ENCODE data around the gene GGCX. TPM values are rescaled to one million over a fixed set of nuclear protein-coding genes. Genes with fewer than 3 reads are reported as not detected.

The GGCX gene
- total and polyA plus RNA-seq, 2 of the 13 experiments (the other 11 are each of a cell fraction or from before 2014, with no cell fraction given): 72.5 to 103 TPM

GRCh38 chr2:85583667-85584353 lies 22.5 kb upstream of the GGCX start (continued):
- TF ChIP-seq POLR2A (IDR thresholded peaks at IDR 0.05; ENCODE audit: insufficient read depth in 1 of 2, low read depth in 2 of 2, low read length in 2 of 2) (peak; percentile 16 to 52; a peak in 3 of 4 replicates), ZNF143 (CRISPR knock-in tag; IDR thresholded peaks at IDR 0.05) (peak; percentile 52; the same call in 1 of the 2 replicates), HMGXB3 (CRISPR knock-in tag; IDR thresholded peaks at IDR 0.05; ENCODE audit: borderline replicate concordance) (no peak), CREB3 (CRISPR knock-in tag; IDR thresholded peaks at IDR 0.05) (no peak), SIX4 (CRISPR knock-in tag; IDR thresholded peaks at IDR 0.05) (no peak), LCORL (IDR thresholded peaks at IDR 0.05) (peak; percentile 49; the same call in 1 of the 2 replicates), LCORL (CRISPR knock-in tag; IDR thresholded peaks at IDR 0.05) (peak; percentile 68; the same call in 1 of the 2 replicates), ZNF3 (CRISPR knock-in tag; IDR thresholded peaks at IDR 0.05) (peak; percentile 99), MYC (CRISPR knock-in tag; IDR thresholded peaks at IDR 0.05; ENCODE audit: borderline replicate concordance) (0 out of 2 replicates have a peak, but pooled peaks have one; percentile 31), ZNF782 (CRISPR knock-in tag; IDR thresholded peaks at IDR 0.05; ENCODE audit: borderline replicate concordance) (no peak; the same call in 1 of the 2 replicates), ZBTB39 (CRISPR knock-in tag; IDR thresholded peaks at IDR 0.05) (no peak), FOXP4 (CRISPR knock-in tag; IDR thresholded peaks at IDR 0.05) (no peak), RORA (CRISPR knock-in tag; IDR thresholded peaks at IDR 0.05) (no peak), ISL2 (CRISPR knock-in tag; IDR thresholded peaks at IDR 0.05) (no peak), ZNF691 (CRISPR knock-in tag; IDR thresholded peaks at IDR 0.05; ENCODE audit: borderline replicate concordance, low read depth) (no peak), ZNF446 (CRISPR knock-in tag; IDR thresholded peaks at IDR 0.05) (peak; percentile 75), ZBTB33 (CRISPR knock-in tag; IDR thresholded peaks at IDR 0.05) (peak; percentile 80)

Measured in HepG2 (cell line).